CD4-positive, alpha-beta memory T cell (primary cell): ENCODE data around the gene TPT1. TPM values are rescaled to one million over a fixed set of nuclear protein-coding genes. Genes with fewer than 3 reads are reported as not detected.

ENCODE experiments used
- CTCF ChIA-PET: fragments of 350-600 bp; sonication (Branson Sonifier 250); formaldehyde crosslinking; loops from one replicate; lab custom pipeline; 2021; ENCODE audit warnings: inconsistent platforms; ENCODE audit not compliant: partially characterized antibody; lab: Charles Lee
- POLR2A ChIA-PET: fragments of 350-600 bp; sonication (Branson Sonifier 250); formaldehyde crosslinking; loops from one replicate; lab custom pipeline; 2021; ENCODE audit not compliant: partially characterized antibody; lab: Charles Lee
- DNase-seq, 5 donors: peaks; one replicate each; pipeline versions ENCODE4 v3.0.0 to v3.0.0-alpha.2; 2020 to 2022; ENCODE audit warnings: mixed read lengths in 1 of 5
- H3K27ac ChIP-seq: one replicate; pipeline ENCODE4 v1.7.0; 2013; ENCODE audit warnings: low read depth, low read length
- H3K27me3 ChIP-seq: 2 replicates; pipeline ENCODE4 v1.7.0; 2013; ENCODE audit warnings: mild to moderate bottlenecking, low read length, moderate library complexity; ENCODE audit not compliant: insufficient read depth
- H3K36me3 ChIP-seq: 2 replicates; pipeline ENCODE4 v1.7.0; 2013; ENCODE audit warnings: mild to moderate bottlenecking, low read length, moderate library complexity; ENCODE audit not compliant: insufficient read depth
- H3K4me1 ChIP-seq: 2 replicates; pipeline ENCODE4 v1.7.0; 2013; ENCODE audit warnings: mild to moderate bottlenecking, low read length, moderate library complexity; ENCODE audit not compliant: insufficient read depth
- H3K4me3 ChIP-seq, 2 donors: one replicate each; pipeline ENCODE4 v1.7.0; 2013; ENCODE audit warnings: low read length in 2 of 2, mild to moderate bottlenecking in 1 of 2
- H3K9me3 ChIP-seq, 2 donors: one replicate each; pipeline ENCODE4 v1.7.0; 2013; ENCODE audit warnings: low read length in 2 of 2, control low read depth in 1 of 2; ENCODE audit not compliant: control insufficient read depth in 1 of 2
- H3K27ac Mint-ChIP-seq, 7 donors: one replicate each; pipeline ENCODE4 v1.8.0; 2020 to 2021; ENCODE audit warnings: mixed read lengths in 7 of 7, mild to moderate bottlenecking in 6 of 7, inconsistent platforms in 3 of 7, moderate library complexity in 3 of 7
- H3K27me3 Mint-ChIP-seq, 2 donors: one replicate each; pipeline ENCODE4 v1.8.0; 2020 to 2021; ENCODE audit warnings: mixed read lengths in 2 of 2
- H3K36me3 Mint-ChIP-seq, 2 donors: one replicate each; pipeline ENCODE4 v1.8.0; 2020 to 2021; ENCODE audit warnings: mixed read lengths in 2 of 2, inconsistent platforms in 1 of 2, mild to moderate bottlenecking in 1 of 2
- H3K4me1 Mint-ChIP-seq, 4 donors: one replicate each; pipeline ENCODE4 v1.8.0; 2020 to 2021; ENCODE audit warnings: mixed read lengths in 4 of 4, mild to moderate bottlenecking in 1 of 4
- H3K4me3 Mint-ChIP-seq, 8 donors: one replicate each; pipeline ENCODE4 v1.8.0; 2020 to 2021; ENCODE audit warnings: mixed read lengths in 8 of 8, mild to moderate bottlenecking in 7 of 8, moderate library complexity in 6 of 8, inconsistent platforms in 3 of 8
- H3K9me3 Mint-ChIP-seq, 8 donors: one replicate each; pipeline ENCODE4 v1.8.0; 2020 to 2021; ENCODE audit warnings: mixed read lengths in 8 of 8, mild to moderate bottlenecking in 5 of 8, inconsistent platforms in 3 of 8, moderate library complexity in 1 of 8
- intact Hi-C: fragments of 100-400 bp; cut with micrococcal nuclease; formaldehyde crosslinking; loops from one replicate; pipeline ENCODE4 v1.15.1; 2023
- polyA plus RNA-seq, 2 donors: library from polyadenylated mRNA; unstranded; fragments of 300-500 nt; fragmentation: Illumina TruSeq; gene quantifications; one replicate each; pipeline ENCODE4 v1.2.3, GENCODE V29; 2021
- total RNA-seq, 2 experiments: library from RNA; stranded (reverse); gene quantifications; one replicate each; pipeline ENCODE4 v1.2.3, GENCODE V29; 2021

TPT1 gene
- total and polyA plus RNA-seq, 4 experiments from 2014 or later, result 2,372 to 11,080 (median 7,185) TPM

GRCh38 chr13:45368571-45368970 is 27.6 kb upstream of the TPT1 start:
- Histone ChIP-seq H3K9me3 (no peaks in the 10 kb centered on the region), H3K27ac (peak overlapping the region; percentile 48), H3K4me1 (peaks cover 31% of the 10 kb centered on the region), H3K36me3 (no peaks in the 10 kb centered on the region), H3K4me3 (no peak overlapping the region), H3K27me3 (no peaks in the 10 kb centered on the region)
- Mint-ChIP-seq H3K36me3 (peaks cover 5 to 23% of the 10 kb centered on the region in 2 donors), H3K27ac (peak overlapping the region; percentile 93 to 97 (median 93)), H3K27me3 (no peaks in the 10 kb centered on the region), H3K4me3 (peak overlapping the region in 7 of 8 donors; percentile 25 to 74 (median 63)), H3K4me1 (peaks cover 32 to 65% (median 41%) of the 10 kb centered on the region in 4 donors), H3K9me3 (peaks cover 0 to 6% (median 0%) of the 10 kb centered on the region in 8 donors)
- CTCF ChIA-PET, result interaction anchor here (0.5 to 6.7 kb wide), 11 partner anchors 17 to 322 kb away, joined by 3 to 128 read pairs (median 3); partner anchors contain the start of gene TPT1
- intact Hi-C loops, result loop anchor here (5.0 kb wide), 1 partner anchor 36 kb away; no protein-coding TSS in a partner anchor
- no peak for DNase-seq
- POLR2A ChIA-PET, result interaction anchor here (1.2 to 11.2 kb wide), 6 partner anchors 13 to 49 kb away, joined by 3 to 219 read pairs (median 16); partner anchors contain the start of genes SLC25A30 and TPT1

GRCh38 chr13:45368005-45368404 is 27.0 kb upstream of the TPT1 start:
- Mint-ChIP-seq H3K27ac (peak overlapping the region; percentile 93 to 97 (median 93)), H3K9me3 (peaks cover 0 to 10% (median 0%) of the 10 kb centered on the region in 8 donors), H3K4me3 (peak overlapping the region in 7 of 8 donors; percentile 35 to 79 (median 65)), H3K36me3 (peaks cover 5 to 26% of the 10 kb centered on the region in 2 donors), H3K27me3 (no peaks in the 10 kb centered on the region), H3K4me1 (peaks cover 35 to 67% (median 46%) of the 10 kb centered on the region in 4 donors)
- Histone ChIP-seq H3K36me3 (no peaks in the 10 kb centered on the region), H3K9me3 (no peaks in the 10 kb centered on the region), H3K4me3 (no peak overlapping the region), H3K27ac (peak overlapping the region; percentile 48), H3K27me3 (no peaks in the 10 kb centered on the region), H3K4me1 (peaks cover 36% of the 10 kb centered on the region)
- CTCF ChIA-PET, result interaction anchor here (0.5 to 6.7 kb wide), 14 partner anchors 16 to 337 kb away, joined by 3 to 128 read pairs (median 3); partner anchors contain the start of gene TPT1
- DNase-seq, result peak in 1 of 5 donors; percentile 60
- POLR2A ChIA-PET, result interaction anchor here (0.6 to 11.2 kb wide), 13 partner anchors 9 to 684 kb away, joined by 3 to 219 read pairs (median 5); partner anchors contain the start of genes COG3, SLC25A30, TPT1 and ZC3H13
- intact Hi-C loops, result loop anchor here (5.0 kb wide), 1 partner anchor 36 kb away; no protein-coding TSS in a partner anchor

- Mint-ChIP-seq H3K4me3 (peak overlapping the region; percentile 35 to 79 (median 64)), H3K4me1 (peaks cover 35 to 62% (median 49%) of the 10 kb centered on the region in 4 donors), H3K36me3 (peaks cover 5 to 30% of the 10 kb centered on the region in 2 donors), H3K27ac (peak overlapping the region; percentile 93 to 97 (median 93)), H3K9me3 (peaks cover 0 to 10% (median 0%) of the 10 kb centered on the region in 8 donors), H3K27me3 (no peaks in the 10 kb centered on the region)
- no peaks in the 10 kb centered on the region for H3K36me3 ChIP-seq
- intact Hi-C loops, result loop anchor here (1.0 to 5.0 kb wide), 5 partner anchors 26 to 97 kb away; partner anchors contain the start of genes COG3, SLC25A30 and TPT1
- no peaks in the 10 kb centered on the region for H3K27me3 ChIP-seq
- H3K4me1 ChIP-seq, result peaks cover 42% of the 10 kb centered on the region
- no peaks in the 10 kb centered on the region for H3K9me3 ChIP-seq
- ChIA-PET POLR2A (interaction anchor here (0.6 to 11.2 kb wide), 17 partner anchors 9 to 685 kb away, joined by 3 to 219 read pairs (median 5); partner anchors contain the start of genes COG3, SLC25A30, TPT1 and ZC3H13), CTCF (interaction anchor here (0.8 to 6.7 kb wide), 17 partner anchors 9 to 336 kb away, joined by 3 to 75 read pairs (median 3); partner anchors contain the start of gene TPT1)
- H3K4me3 ChIP-seq, result no peak overlapping the region
- DNase-seq, result peak; percentile 85 to 99 (median 92)
- peak overlapping the region; percentile 50 for H3K27ac ChIP-seq
Observed at GRCh38 chr13:45367358-45367757, 26.4 kb upstream of the TPT1 start.

GRCh38 chr13:45365558-45365885 is 24.5 kb upstream of the TPT1 start:
- H3K4me3 ChIP-seq, result no peak overlapping the region
- H3K9me3 Mint-ChIP-seq, result peaks cover 0 to 8% (median 0%) of the 10 kb centered on the region in 8 donors
- no peaks in the 10 kb centered on the region for H3K36me3 ChIP-seq
- DNase-seq, result no peak
- no peaks in the 10 kb centered on the region for H3K27me3 ChIP-seq
- H3K4me1 Mint-ChIP-seq, result peaks cover 37 to 61% (median 48%) of the 10 kb centered on the region in 4 donors
- ChIA-PET POLR2A (interaction anchor here (0.6 to 11.2 kb wide), 4 partner anchors 10 to 99 kb away, joined by 3 to 219 read pairs (median 16); partner anchors contain the start of genes COG3, SLC25A30 and TPT1), CTCF (interaction anchor here (1.0 to 2.6 kb wide), 3 partner anchors 24 to 56 kb away, joined by 3 to 8 read pairs (median 5); no protein-coding TSS in a partner anchor)
- no peaks in the 10 kb centered on the region for H3K27me3 Mint-ChIP-seq
- peaks cover 34% of the 10 kb centered on the region for H3K4me1 ChIP-seq
- no peaks in the 10 kb centered on the region for H3K9me3 ChIP-seq
- H3K36me3 Mint-ChIP-seq, result peaks cover 13 to 37% of the 10 kb centered on the region in 2 donors
- peak overlapping the region in 6 of 7 donors; percentile 48 to 84 (median 72) for H3K27ac Mint-ChIP-seq
- H3K27ac ChIP-seq, result no peak overlapping the region
- no peak overlapping the region for H3K4me3 Mint-ChIP-seq
- intact Hi-C loops, result loop anchor here (5.0 kb wide), 1 partner anchor 33 kb away; no protein-coding TSS in a partner anchor

DNA sequence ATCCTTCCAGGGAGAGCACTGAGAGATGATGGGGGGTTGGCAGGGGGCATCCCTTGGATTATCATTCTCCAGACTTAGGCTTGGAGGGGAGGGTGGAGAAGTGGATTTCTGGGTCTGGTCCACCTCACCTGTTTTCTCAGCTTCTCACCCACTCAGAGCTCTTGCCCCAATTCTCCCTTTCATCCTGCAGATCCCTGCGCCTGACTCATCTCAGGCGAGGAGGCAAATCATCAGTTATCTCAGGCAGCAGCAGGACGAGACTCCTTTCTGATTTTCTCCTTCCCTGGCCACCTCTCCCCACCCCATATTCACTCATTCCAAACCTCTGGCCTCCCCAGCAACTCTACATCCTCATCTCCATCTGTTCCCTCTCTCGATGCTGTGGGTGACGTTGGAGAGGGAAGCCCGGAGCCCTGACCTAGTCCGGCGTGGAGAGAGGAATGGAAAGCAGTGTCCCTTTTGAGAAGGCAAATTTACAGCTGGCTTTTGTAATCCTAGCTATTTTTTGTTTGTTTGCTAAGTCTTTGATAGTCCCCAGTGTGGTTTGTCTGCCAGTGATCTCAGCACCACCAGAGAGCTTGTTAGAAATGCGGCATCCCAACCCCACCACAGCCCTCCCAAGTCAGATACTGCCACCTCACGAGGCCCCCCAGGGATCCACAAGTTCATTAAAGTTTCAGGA is 24.0 kb upstream of the TPT1 start:
- Mint-ChIP-seq H3K4me1 (peaks cover 39 to 60% (median 46%) of the 10 kb centered on the region in 4 donors), H3K36me3 (peaks cover 13 to 36% of the 10 kb centered on the region in 2 donors), H3K4me3 (peak overlapping the region in 1 of 8 donors; percentile 50), H3K9me3 (peaks cover 0 to 8% (median 0%) of the 10 kb centered on the region in 8 donors), H3K27me3 (no peaks in the 10 kb centered on the region), H3K27ac (peak overlapping the region; percentile 57 to 86 (median 77))
- peaks cover 34% of the 10 kb centered on the region for H3K4me1 ChIP-seq
- DNase-seq, result no peak
- no peak overlapping the region for H3K27ac ChIP-seq
- intact Hi-C loops, result loop anchor here (5.0 kb wide), 1 partner anchor 33 kb away; no protein-coding TSS in a partner anchor
- POLR2A ChIA-PET, result interaction anchor here (0.6 to 11.2 kb wide), 4 partner anchors 8 to 100 kb away, joined by 3 to 219 read pairs (median 4); partner anchors contain the start of genes COG3, SLC25A30 and TPT1
- CTCF ChIA-PET, result interaction anchor here (1.0 to 1.6 kb wide), 2 partner anchors 23 to 30 kb away, joined by 3 to 5 read pairs; no protein-coding TSS in a partner anchor
- no peak overlapping the region for H3K4me3 ChIP-seq
- H3K27me3 ChIP-seq, result no peaks in the 10 kb centered on the region
- no peaks in the 10 kb centered on the region for H3K36me3 ChIP-seq
- no peaks in the 10 kb centered on the region for H3K9me3 ChIP-seq

DNA sequence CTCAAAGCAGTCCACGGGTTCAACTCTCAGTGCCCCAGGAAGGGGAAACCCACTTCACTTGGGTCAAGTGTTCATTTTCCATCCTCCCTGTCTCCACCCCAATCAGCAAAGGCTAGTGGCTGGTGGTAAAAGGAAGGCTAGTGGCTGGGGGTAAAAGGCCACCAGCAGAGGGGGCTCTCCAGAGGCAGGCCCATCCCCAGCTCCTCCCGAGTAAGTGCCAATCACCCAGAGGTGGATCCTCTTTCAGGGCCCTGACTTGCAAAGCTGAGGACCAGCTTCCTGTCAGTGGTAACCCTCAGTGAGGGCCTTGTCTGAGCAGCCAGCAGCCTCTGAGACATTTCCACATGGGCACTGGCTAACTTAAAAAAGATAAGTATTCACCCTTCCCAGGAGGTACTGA is 22.0 kb upstream of the TPT1 start:
- Histone ChIP-seq H3K27ac (no peak overlapping the region), H3K36me3 (no peaks in the 10 kb centered on the region), H3K4me1 (peaks cover 24% of the 10 kb centered on the region), H3K27me3 (no peaks in the 10 kb centered on the region), H3K9me3 (no peaks in the 10 kb centered on the region), H3K4me3 (no peak overlapping the region)
- H3K27ac Mint-ChIP-seq, result peak overlapping the region in 2 of 7 donors; percentile 28 to 83
- H3K9me3 Mint-ChIP-seq, result peaks cover 0 to 8% (median 0%) of the 10 kb centered on the region in 8 donors
- H3K27me3 Mint-ChIP-seq, result no peaks in the 10 kb centered on the region
- intact Hi-C loops, result no loop called here
- H3K4me1 Mint-ChIP-seq, result peaks cover 26 to 44% (median 34%) of the 10 kb centered on the region in 4 donors
- H3K36me3 Mint-ChIP-seq, result peaks cover 23 to 35% of the 10 kb centered on the region in 2 donors
- no peak for DNase-seq
- no peak overlapping the region for H3K4me3 Mint-ChIP-seq
- ChIA-PET CTCF (interaction anchor here (0.6 to 1.8 kb wide), 3 partner anchors 8 to 316 kb away, joined by 3 to 12 read pairs (median 3); no protein-coding TSS in a partner anchor), POLR2A (interaction anchor here (11.2 kb wide), 1 partner anchor 27 kb away, joined by 219 read pairs; the partner anchor contains the start of gene TPT1)
